SU-DHL-6 (cell line): ENCODE data around the gene UGT2A1.

ENCODE experiments used
- CTCF ChIP-seq: fragments of 200-600 bp; sonication (generic); IDR thresholded peaks from one replicate; pipeline ENCODE4 v1.5.1; 2017; ENCODE audit warnings: antibody characterized with exemption, mild to moderate bottlenecking, low read length, moderate library complexity; ENCODE audit not compliant: insufficient read depth, poor library complexity, severe bottlenecking
- EZH2phosphoT487 ChIP-seq: fragments of 200-600 bp; sonication (generic), shearing (Covaris generic); conservative IDR thresholded peaks from 2 replicates; pipeline ENCODE4 v1.6.1; 2018; ENCODE audit warnings: mild to moderate bottlenecking, antibody characterized with exemption, low read length, moderate library complexity, mixed read lengths

GRCh38 chr4:69610484-69610883 lies 42.6 kb downstream of the UGT2A1 start:
- TF ChIP-seq CTCF, result no peak
- no peak for TF ChIP-seq EZH2phosphoT487
